T-cell (primary cell): ENCODE results near the gene CEP112. TPM values are rescaled to one million over a fixed set of nuclear protein-coding genes. Genes with fewer than 3 reads are reported as not detected.

ENCODE experiments used
- ATAC-seq, 4 experiments: fragments of 200-7000 bp in 3 of 4; fragments of 150-1000 bp in 1 of 4; cut with Tn5 transposase; replicated peaks in 1 of 4; 1 replicate in 3 of 4; 2 replicates in 1 of 4; pipeline ENCODE4 v1.10.0; 2021; ENCODE audit warnings: moderate library complexity in 3 of 4, mild to moderate bottlenecking in 2 of 4, moderate number of reproducible peaks in 1 of 4
- CTCF ChIA-PET, 2 donors: fragments of 300-600 bp; sonication (Branson Sonifier 250); formaldehyde crosslinking; loops; one replicate each; lab custom pipeline; 2022; ENCODE audit warnings: antibody characterized with exemption in 2 of 2; lab: Charles Lee
- POLR2A ChIA-PET, 2 donors: fragments of 300-600 bp; sonication (Branson Sonifier 250); formaldehyde crosslinking; loops; one replicate each; lab custom pipeline; 2022; ENCODE audit warnings: antibody characterized with exemption in 2 of 2; lab: Charles Lee
- DNase-seq, 35 experiments: peaks; one replicate each; pipeline versions ENCODE4 v3.0.0 to v3.0.0-alpha.2; 2013 to 2023
- H3K27ac ChIP-seq: one replicate; pipeline ENCODE4 v1.5.1; 2013; ENCODE audit warnings: low read length
- H3K27me3 ChIP-seq, 2 experiments: replicated peaks in 1 of 2; 1 replicate in 1 of 2; 2 replicates in 1 of 2; pipeline versions ENCODE4 v1.6.1 to v1.7.0; 2013; ENCODE audit warnings: low read length in 1 of 2, mixed read lengths in 1 of 2; ENCODE audit not compliant: control insufficient read depth in 2 of 2, insufficient read depth in 2 of 2; ENCODE audit errors: extremely low read depth in 1 of 2
- H3K36me3 ChIP-seq, 2 donors: 1 replicate in 1 of 2; 2 replicates in 1 of 2; pipeline versions ENCODE4 v1.6.1 to v1.7.0; 2013; ENCODE audit warnings: low read length in 1 of 2; ENCODE audit not compliant: control insufficient read depth in 2 of 2, insufficient read depth in 1 of 2; ENCODE audit errors: extremely low read depth in 1 of 2
- H3K4me1 ChIP-seq, 2 experiments: 1 replicate in 1 of 2; 2 replicates in 1 of 2; pipeline versions ENCODE4 v1.6.1 to v1.7.0; 2013; ENCODE audit warnings: low read length in 2 of 2, mixed read lengths in 1 of 2; ENCODE audit not compliant: insufficient read depth in 2 of 2, control insufficient read depth in 1 of 2; ENCODE audit errors: extremely low read depth in 1 of 2
- H3K4me3 ChIP-seq, 2 donors: 1 replicate in 1 of 2; 2 replicates in 1 of 2; pipeline versions ENCODE4 v1.5.1 to v1.7.0; 2013; ENCODE audit warnings: mild to moderate bottlenecking in 2 of 2, low read length in 1 of 2, moderate library complexity in 1 of 2; ENCODE audit not compliant: control insufficient read depth in 1 of 2; ENCODE audit errors: extremely low read depth in 1 of 2
- H3K9me3 ChIP-seq: 2 replicates; pipeline ENCODE4 v1.7.0; 2013
- H3K27ac Mint-ChIP-seq, 2 donors: one replicate each; pipeline ENCODE4 v1.8.0; 2020 to 2021; ENCODE audit warnings: mild to moderate bottlenecking in 2 of 2, mixed read lengths in 2 of 2
- H3K27me3 Mint-ChIP-seq, 2 donors: one replicate each; pipeline ENCODE4 v1.8.0; 2021 to 2022; ENCODE audit warnings: mixed read lengths in 2 of 2
- H3K36me3 Mint-ChIP-seq: one replicate; pipeline ENCODE4 v1.8.0; 2021; ENCODE audit warnings: mixed read lengths
- H3K4me1 Mint-ChIP-seq, 3 donors: one replicate each; pipeline ENCODE4 v1.8.0; 2020 to 2022; ENCODE audit warnings: mixed read lengths in 3 of 3, mild to moderate bottlenecking in 1 of 3
- H3K4me3 Mint-ChIP-seq, 3 donors: one replicate each; pipeline ENCODE4 v1.8.0; 2020 to 2022; ENCODE audit warnings: mild to moderate bottlenecking in 3 of 3, mixed read lengths in 3 of 3, moderate library complexity in 3 of 3
- H3K9me3 Mint-ChIP-seq, 3 donors: one replicate each; pipeline ENCODE4 v1.8.0; 2020 to 2022; ENCODE audit warnings: mixed read lengths in 3 of 3
- WGBS: methylation state at CpG from one replicate; pipeline ENCODE4 v1.1.5; 2013; ENCODE audit warnings: missing lambda C conversion rate; ENCODE audit not compliant: insufficient coverage; 5-methylcytosine and 5-hydroxymethylcytosine counted together
- total RNA-seq, 35 experiments: library from RNA in 6 of 35; stranded (reverse) in 6 of 35; fragments of 120-200 nt in 1 of 35; gene quantifications; one replicate each; pipeline versions ENCODE4 v1.2.1 to v1.2.4 and lab custom pipeline; 2013 to 2026

Gene CEP112
- total RNA-seq, 5 donors from 2014 or later (not counting 1 experiment from before 2014, with no cell fraction given) = 2.4 to 4.9 (median 4.5) TPM

DNA sequence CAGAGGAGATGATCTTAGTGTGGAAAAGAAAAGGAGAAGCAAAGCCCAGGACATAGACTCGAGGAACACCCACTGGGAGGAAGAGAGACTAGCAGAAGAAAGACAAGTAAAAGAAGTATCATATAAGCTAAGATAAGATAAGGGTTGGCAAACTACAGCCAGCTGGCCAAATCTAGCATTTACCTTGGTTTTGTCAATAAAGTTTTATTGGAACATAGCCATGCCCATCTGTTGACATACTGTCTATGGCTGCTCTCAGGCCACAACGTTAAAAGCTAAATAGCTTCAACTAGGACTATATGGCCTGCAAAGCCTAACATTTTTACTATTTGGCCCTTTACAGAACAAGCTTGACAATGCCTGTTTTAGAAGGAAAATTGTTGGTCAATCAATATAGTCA lies 464.1 kb downstream of the CEP112 start:
- Histone ChIP-seq H3K27me3 (no peaks in the 10 kb centered on the region), H3K9me3 (no peaks in the 10 kb centered on the region), H3K4me3 (no peak overlapping the region), H3K27ac (no peak overlapping the region), H3K36me3 (no peaks in the 10 kb centered on the region), H3K4me1 (peaks cover 1 to 13% of the 10 kb centered on the region in 2 experiments)
- no peak overlapping the region for H3K4me3 Mint-ChIP-seq
- no peak overlapping the region for H3K27ac Mint-ChIP-seq
- ATAC-seq (no peak), DNase-seq (no peak)
- CTCF ChIA-PET = interaction anchor here in 1 of 2 donors (0.6 kb wide), 1 partner anchor 986 kb away, joined by 3 read pairs; no protein-coding TSS in a partner anchor
- H3K36me3 Mint-ChIP-seq = no peaks in the 10 kb centered on the region
- peaks cover 0 to 6% (median 4%) of the 10 kb centered on the region in 3 donors for H3K9me3 Mint-ChIP-seq
- POLR2A ChIA-PET = no interaction called here
- WGBS = 100% methylated on average over 1 of the region's 2 CpGs
- peaks cover 0 to 11% of the 10 kb centered on the region in 2 donors for H3K27me3 Mint-ChIP-seq
- peaks cover 10 to 20% (median 16%) of the 10 kb centered on the region in 3 donors for H3K4me1 Mint-ChIP-seq

DNA sequence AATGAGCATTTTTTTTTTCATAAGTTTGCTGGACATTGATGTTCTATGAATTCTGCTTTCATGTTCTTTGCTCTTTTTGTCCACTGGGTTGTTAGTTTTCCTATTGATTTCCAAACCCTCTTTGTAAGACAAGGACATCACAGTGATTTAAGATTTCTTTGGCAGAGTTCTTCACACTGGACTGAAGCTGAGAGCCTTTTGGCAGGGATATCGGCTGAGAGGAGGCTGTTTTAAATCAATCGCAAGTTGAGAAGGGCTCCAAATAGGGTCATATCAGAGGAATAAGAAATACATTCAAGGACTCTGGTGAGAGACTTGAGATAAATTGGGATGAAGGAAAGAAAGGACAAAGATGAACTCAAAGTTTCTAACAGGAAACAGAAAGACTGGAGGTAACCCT lies 464.7 kb downstream of the CEP112 start:
- Mint-ChIP-seq H3K9me3 (peaks cover 0 to 6% (median 4%) of the 10 kb centered on the region in 3 donors), H3K27me3 (peaks cover 0 to 11% of the 10 kb centered on the region in 2 donors), H3K36me3 (no peaks in the 10 kb centered on the region), H3K4me3 (no peak overlapping the region), H3K4me1 (peaks cover 6 to 14% (median 10%) of the 10 kb centered on the region in 3 donors), H3K27ac (no peak overlapping the region)
- ChIA-PET CTCF (no interaction called here), POLR2A (no interaction called here)
- peaks cover 0 to 12% of the 10 kb centered on the region in 2 experiments for H3K4me1 ChIP-seq
- no peak overlapping the region for H3K4me3 ChIP-seq
- no peaks in the 10 kb centered on the region for H3K9me3 ChIP-seq
- ATAC-seq (no peak), DNase-seq (no peak)
- H3K27me3 ChIP-seq = no peaks in the 10 kb centered on the region
- H3K36me3 ChIP-seq = no peaks in the 10 kb centered on the region
- H3K27ac ChIP-seq = no peak overlapping the region
- 100% methylated on average over 2 of the region's 2 CpGs for WGBS

DNA sequence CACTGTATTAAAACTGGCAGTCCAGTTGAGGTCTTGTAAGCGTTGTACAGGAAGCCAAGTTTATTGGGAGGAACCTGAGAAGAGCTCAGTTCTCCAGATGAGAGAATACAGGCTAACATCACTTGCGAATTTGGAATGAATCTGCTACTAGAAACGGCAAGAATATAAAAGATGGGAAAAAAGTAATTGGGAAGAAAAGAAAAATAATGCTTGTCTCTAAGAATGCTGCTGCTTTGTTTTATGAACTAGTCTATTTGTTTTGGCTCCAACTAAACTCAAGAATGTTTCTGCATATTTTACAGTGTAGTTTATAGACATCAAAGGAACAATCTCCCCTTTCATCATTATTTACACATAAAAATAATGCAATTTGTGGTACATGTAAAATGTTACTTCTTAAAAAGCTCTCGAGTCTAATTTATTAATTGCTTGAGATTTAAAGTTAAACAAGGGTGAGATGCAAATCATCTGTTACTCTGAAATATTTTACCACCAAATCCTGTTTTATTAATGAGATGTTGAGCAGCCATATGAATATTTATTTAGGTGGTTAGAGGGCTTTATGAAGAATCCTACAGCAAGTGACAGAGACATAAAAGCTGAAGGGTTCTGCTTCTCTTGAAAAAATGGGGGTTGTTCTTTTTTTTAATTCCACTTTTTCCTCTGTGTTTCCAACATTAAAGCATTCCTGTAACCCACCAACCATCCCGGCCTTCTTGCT lies 468.3 kb downstream of the CEP112 start:
- ATAC-seq = no peak
- no peaks in the 10 kb centered on the region for H3K4me1 ChIP-seq
- POLR2A ChIA-PET = no interaction called here
- 80% methylated on average over 1 of the region's 5 CpGs for WGBS
- no peak for DNase-seq
- no peak overlapping the region for H3K4me3 ChIP-seq
- Mint-ChIP-seq H3K4me3 (no peak overlapping the region), H3K27me3 (peaks cover 0 to 22% of the 10 kb centered on the region in 2 donors), H3K27ac (no peak overlapping the region), H3K4me1 (no peaks in the 10 kb centered on the region), H3K9me3 (peaks cover 0 to 6% (median 0%) of the 10 kb centered on the region in 3 donors), H3K36me3 (no peaks in the 10 kb centered on the region)
- CTCF ChIA-PET = no interaction called here
- H3K27ac ChIP-seq = no peak overlapping the region
- peaks cover 0 to 5% of the 10 kb centered on the region in 2 experiments for H3K27me3 ChIP-seq
- no peaks in the 10 kb centered on the region for H3K9me3 ChIP-seq
- no peaks in the 10 kb centered on the region for H3K36me3 ChIP-seq

DNA sequence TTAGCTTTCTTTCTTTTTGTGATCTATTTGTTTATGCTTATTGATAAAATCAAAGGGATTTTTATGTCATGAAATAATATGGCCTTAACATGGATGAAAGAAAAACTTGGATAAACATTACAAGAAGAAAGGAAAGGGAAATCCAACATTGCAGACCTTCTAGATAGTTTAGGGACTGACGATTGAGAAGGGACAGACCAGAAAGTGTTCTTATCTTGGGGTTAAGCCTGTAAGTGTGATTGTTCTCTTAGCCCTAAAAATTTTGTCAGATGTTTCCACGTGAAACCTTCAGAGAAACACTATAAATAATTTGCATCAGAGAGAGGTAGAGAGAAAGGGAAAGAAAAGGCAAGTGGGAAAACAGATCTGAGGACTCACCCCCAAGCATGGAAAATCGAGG lies 473.3 kb downstream of the CEP112 start:
- H3K36me3 Mint-ChIP-seq = no peaks in the 10 kb centered on the region
- CTCF ChIA-PET = no interaction called here
- Histone ChIP-seq H3K4me3 (no peak overlapping the region), H3K36me3 (no peaks in the 10 kb centered on the region), H3K27me3 (peaks cover 0 to 5% of the 10 kb centered on the region in 2 experiments), H3K9me3 (no peaks in the 10 kb centered on the region), H3K4me1 (no peaks in the 10 kb centered on the region), H3K27ac (no peak overlapping the region)
- 60% methylated on average over 1 of the region's 3 CpGs for WGBS
- H3K4me3 Mint-ChIP-seq = no peak overlapping the region
- DNase-seq (no peak), ATAC-seq (no peak)
- H3K27me3 Mint-ChIP-seq = peaks cover 0 to 11% of the 10 kb centered on the region in 2 donors
- POLR2A ChIA-PET = no interaction called here
- no peaks in the 10 kb centered on the region for H3K9me3 Mint-ChIP-seq
- H3K27ac Mint-ChIP-seq = no peak overlapping the region
- H3K4me1 Mint-ChIP-seq = no peaks in the 10 kb centered on the region

DNA sequence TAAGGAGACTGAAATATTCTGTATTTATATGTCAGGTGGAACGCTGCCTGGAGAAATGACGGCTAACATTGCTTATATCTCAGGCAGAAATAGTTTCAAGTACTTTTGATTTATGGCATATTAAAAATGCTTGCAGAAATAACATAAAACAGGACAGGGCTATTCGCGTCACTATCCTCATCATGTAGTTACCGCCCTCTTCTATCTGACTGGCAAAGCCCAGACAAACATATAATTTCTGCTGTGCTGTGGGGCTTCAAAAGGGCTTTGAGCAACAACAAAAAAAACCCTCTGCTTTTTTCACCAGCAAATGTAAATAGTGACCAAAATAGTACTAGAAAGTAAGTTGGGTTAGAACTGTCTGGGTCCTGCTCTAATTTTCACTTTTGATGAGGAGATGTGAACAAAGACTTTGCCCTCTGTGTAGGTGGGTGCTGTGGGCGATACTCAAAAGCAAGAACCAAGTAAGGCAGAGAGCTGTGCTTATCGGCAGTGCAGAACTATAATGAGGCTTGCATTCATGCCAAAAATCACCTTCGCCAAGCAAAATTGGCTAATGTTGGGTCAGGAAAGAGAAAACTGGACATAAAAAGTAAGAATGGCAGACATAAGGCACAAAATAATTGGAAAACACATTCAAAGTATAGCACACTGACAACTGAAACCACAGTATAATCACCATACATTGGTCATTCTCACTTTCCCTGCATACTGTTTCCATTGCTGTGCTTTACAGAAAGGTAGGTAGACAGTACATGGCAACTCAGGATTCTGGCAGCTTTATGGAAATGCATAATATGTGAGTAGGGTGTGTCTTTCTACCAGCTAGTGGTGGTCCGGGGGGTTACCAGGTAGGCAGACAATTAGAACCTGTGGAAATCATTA lies 479.3 kb downstream of the CEP112 start:
- H3K27me3 ChIP-seq = no peaks in the 10 kb centered on the region
- POLR2A ChIA-PET = no interaction called here
- Mint-ChIP-seq H3K27me3 (no peaks in the 10 kb centered on the region), H3K4me3 (peak overlapping the region in 1 of 3 donors; percentile 14), H3K27ac (no peak overlapping the region), H3K36me3 (no peaks in the 10 kb centered on the region), H3K9me3 (no peaks in the 10 kb centered on the region), H3K4me1 (peaks cover 6 to 13% (median 11%) of the 10 kb centered on the region in 3 donors)
- no peak overlapping the region for H3K27ac ChIP-seq
- whole genome bisulfite sequencing = 65% methylated on average over 6 of the region's 9 CpGs
- no peaks in the 10 kb centered on the region for H3K36me3 ChIP-seq
- no peaks in the 10 kb centered on the region for H3K9me3 ChIP-seq
- no peak for DNase-seq
- CTCF ChIA-PET = no interaction called here
- no peaks in the 10 kb centered on the region for H3K4me1 ChIP-seq
- no peak for ATAC-seq
- H3K4me3 ChIP-seq = no peak overlapping the region

DNA sequence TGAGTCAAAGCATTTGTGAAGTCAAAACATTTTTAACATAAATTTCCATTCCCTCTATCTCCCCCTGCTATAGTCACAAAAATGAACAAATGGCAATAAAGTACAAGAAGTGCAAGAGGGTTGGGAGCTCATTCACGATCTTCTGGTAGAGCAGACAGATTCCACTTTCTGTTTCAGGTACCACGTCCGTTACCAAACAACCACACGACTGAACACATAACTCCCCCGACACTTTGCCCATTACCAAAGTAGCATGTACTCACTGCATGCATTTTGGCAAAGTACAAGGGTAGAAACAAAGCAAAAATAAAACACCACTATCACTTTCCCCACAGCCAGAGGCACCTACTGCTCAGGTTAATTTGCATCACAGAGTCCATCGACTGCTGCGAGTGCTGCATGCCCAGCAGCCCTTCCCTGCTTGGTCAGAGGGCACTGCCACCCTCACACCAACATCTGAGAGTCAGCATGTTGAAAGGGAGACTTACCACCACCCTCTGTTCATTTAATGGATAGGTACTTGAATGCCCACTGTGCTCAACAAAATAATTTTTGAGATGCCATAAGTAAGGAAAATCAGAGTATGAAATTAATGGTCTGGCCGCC lies 480.2 kb downstream of the CEP112 start:
- no peaks in the 10 kb centered on the region for H3K4me1 ChIP-seq
- Mint-ChIP-seq H3K4me1 (peaks cover 6 to 13% (median 11%) of the 10 kb centered on the region in 3 donors), H3K36me3 (no peaks in the 10 kb centered on the region), H3K4me3 (peak overlapping the region; percentile 45 to 73 (median 57)), H3K9me3 (no peaks in the 10 kb centered on the region), H3K27ac (no peak overlapping the region), H3K27me3 (no peaks in the 10 kb centered on the region)
- H3K27ac ChIP-seq = no peak overlapping the region
- H3K4me3 ChIP-seq = peak overlapping the region in 1 of 2 donors; percentile 28
- WGBS = 34% methylated on average over 4 of the region's 8 CpGs
- no peaks in the 10 kb centered on the region for H3K36me3 ChIP-seq
- H3K9me3 ChIP-seq = no peaks in the 10 kb centered on the region
- ChIA-PET CTCF (no interaction called here), POLR2A (no interaction called here)
- ATAC-seq (no peak), DNase-seq (no peak)
- H3K27me3 ChIP-seq = no peaks in the 10 kb centered on the region
